Measurements from ENCODE around the gene PCDHB11.

The PCDHB11 gene

GRCh38 chr5:141199359-141200235, at the start of gene PCDHB11:
PCDHB11 (plus strand) TSS chr5:141199627; CDS start chr5:141199775, 148 bp downstream.
- H3K9me3 ChIP-seq (replicated peaks; ENCODE audit: insufficient read depth, low read length) = no peaks in the 10 kb centered on the region
- peak; percentile 50 for DNase-seq
- TF ChIP-seq CTCF (IDR thresholded peaks at IDR 0.05; ENCODE audit: low read length) = peak; percentile 67
- TF ChIP-seq EZH2phosphoT487 (IDR thresholded peaks at IDR 0.05; ENCODE audit: low read length) = no peak
- no peaks in the 10 kb centered on the region for H3K36me3 ChIP-seq (replicated peaks; ENCODE audit: insufficient read depth, low read length)
- H3K9ac ChIP-seq (ENCODE audit: low read length) = no peak within 1 kb of the TSS
- H3K4me2 ChIP-seq (ENCODE audit: low read depth, low read length) = peak within 1 kb of the TSS; percentile 9; the same call in 1 of the 2 replicates
- no peaks in the 10 kb centered on the region for H3K27me3 ChIP-seq (replicated peaks; ENCODE audit: insufficient read depth, low read length)
- no peaks in the 10 kb centered on the region for H3K79me2 ChIP-seq (ENCODE audit: low read length)
- no peaks in the 10 kb centered on the region for H3F3A ChIP-seq (ENCODE audit: insufficient read depth, low read length)
- no peaks in the 10 kb centered on the region for H3K4me1 ChIP-seq (ENCODE audit: low read length)
- H3K9me2 ChIP-seq (replicated peaks; ENCODE audit: insufficient read depth, low read length) = no peaks in the 10 kb centered on the region
- peak within 1 kb of the TSS; percentile 23; the same call in 1 of the 2 replicates for H3K4me3 ChIP-seq (ENCODE audit: low read length)
- no peaks in the 10 kb centered on the region for H4K20me1 ChIP-seq (ENCODE audit: insufficient read depth, low read length)
- no peak within 1 kb of the TSS for H3K27ac ChIP-seq (ENCODE audit: low read length)
- 0 out of 2 replicates have a peak within 1 kb of the TSS, but pooled peaks have one; percentile 36 for H2AFZ ChIP-seq (ENCODE audit: low read length)

- DNase-seq = peak; percentile 43
- Histone ChIP-seq H3K9me3 (replicated peaks; ENCODE audit: insufficient read depth, low read length) (no peaks in the 10 kb centered on the region), H2AFZ (ENCODE audit: low read length) (peak within 1 kb of the TSS; percentile 2; the same call in 1 of the 2 replicates), H3K36me3 (replicated peaks; ENCODE audit: insufficient read depth, low read length) (no peaks in the 10 kb centered on the region), H3K4me2 (ENCODE audit: low read depth, low read length) (peak within 1 kb of the TSS; percentile 4; the same call in 1 of the 2 replicates), H3K27ac (ENCODE audit: low read length) (no peak within 1 kb of the TSS), H3K4me3 (ENCODE audit: low read length) (0 out of 2 replicates have a peak within 1 kb of the TSS, but pooled peaks have one; percentile 2), H3K79me2 (ENCODE audit: low read length) (no peaks in the 10 kb centered on the region), H3K9me2 (replicated peaks; ENCODE audit: insufficient read depth, low read length) (no peaks in the 10 kb centered on the region), H3K4me1 (ENCODE audit: low read length) (no peaks in the 10 kb centered on the region), H3F3A (ENCODE audit: insufficient read depth, low read length) (no peaks in the 10 kb centered on the region), H3K27me3 (replicated peaks; ENCODE audit: insufficient read depth, low read length) (no peaks in the 10 kb centered on the region), H4K20me1 (ENCODE audit: insufficient read depth, low read length) (no peaks in the 10 kb centered on the region), H3K9ac (ENCODE audit: low read length) (no peak within 1 kb of the TSS)
- no peak for TF ChIP-seq EZH2phosphoT487 (IDR thresholded peaks at IDR 0.05; ENCODE audit: low read length)
- TF ChIP-seq EZH2 (optimal IDR thresholded peaks at IDR 0.05; ENCODE audit: low read depth, low read length) = no peak
- TF ChIP-seq CTCF (IDR thresholded peaks at IDR 0.05; ENCODE audit: low read length) = peak; percentile 47
These were observed 49.6 kb upstream of the PCDHB11 start, which contains the start of gene PCDHB6 for GRCh38 chr5:141149812-141150211. PCDHB6 (plus strand) TSS chr5:141150057; CDS start chr5:141150258, 201 bp downstream.

- peak overlapping the region; percentile 2; the same call in 1 of the 2 replicates for H2AFZ ChIP-seq (ENCODE audit: low read length)
- no peaks in the 10 kb centered on the region for H3K79me2 ChIP-seq (ENCODE audit: low read length)
- no peaks in the 10 kb centered on the region for H3K9me3 ChIP-seq (replicated peaks; ENCODE audit: insufficient read depth, low read length)
- H3K4me1 ChIP-seq (ENCODE audit: low read length) = no peaks in the 10 kb centered on the region
- H3F3A ChIP-seq (ENCODE audit: insufficient read depth, low read length) = no peaks in the 10 kb centered on the region
- no peaks in the 10 kb centered on the region for H4K20me1 ChIP-seq (ENCODE audit: insufficient read depth, low read length)
- no peak overlapping the region for H3K27ac ChIP-seq (ENCODE audit: low read length)
- H3K4me3 ChIP-seq (ENCODE audit: low read length) = 0 out of 2 replicates have a peak overlapping the region, but pooled peaks have one; percentile 2
- H3K9me2 ChIP-seq (replicated peaks; ENCODE audit: insufficient read depth, low read length) = no peaks in the 10 kb centered on the region
- H3K9ac ChIP-seq (ENCODE audit: low read length) = no peak overlapping the region
- DNase-seq = no peak
- H3K4me2 ChIP-seq (ENCODE audit: low read depth, low read length) = peak overlapping the region; percentile 4; the same call in 1 of the 2 replicates
- no peaks in the 10 kb centered on the region for H3K36me3 ChIP-seq (replicated peaks; ENCODE audit: insufficient read depth, low read length)
- TF ChIP-seq EZH2 (optimal IDR thresholded peaks at IDR 0.05; ENCODE audit: low read depth, low read length) (no peak), CTCF (IDR thresholded peaks at IDR 0.05; ENCODE audit: low read length) (no peak), EZH2phosphoT487 (IDR thresholded peaks at IDR 0.05; ENCODE audit: low read length) (no peak)
- no peaks in the 10 kb centered on the region for H3K27me3 ChIP-seq (replicated peaks; ENCODE audit: insufficient read depth, low read length)
These were observed 49.0 kb upstream of the PCDHB11 start for GRCh38 chr5:141150224-141150992.

All from MM.1S (cell line).